Activated naive CD8-positive, alpha-beta T cell treated with anti-CD3 and anti-CD28 coated beads for 36 hours (primary cell): ENCODE measurements around the gene LIPT1. TPM values are rescaled to one million over a fixed set of nuclear protein-coding genes. Genes with fewer than 3 reads are reported as not detected.
"Not testable (repeated sequence)": the region's sequence is repeated elsewhere in the genome, so short reads cannot be mapped to it uniquely, and the experiment has no call there.

Experiments
- DNase-seq: peaks from one replicate; pipeline ENCODE4 v3.0.0; 2021
- H3K27ac Mint-ChIP-seq: one replicate; pipeline ENCODE4 v1.8.0; 2022; ENCODE audit warnings: mild to moderate bottlenecking, moderate library complexity, mixed read lengths
- H3K27me3 Mint-ChIP-seq: one replicate; pipeline ENCODE4 v1.8.0; 2022; ENCODE audit warnings: mild to moderate bottlenecking, mixed read lengths
- H3K36me3 Mint-ChIP-seq: one replicate; pipeline ENCODE4 v1.8.0; 2021; ENCODE audit warnings: mild to moderate bottlenecking, mixed read lengths
- H3K4me1 Mint-ChIP-seq: one replicate; pipeline ENCODE4 v1.8.0; 2021; ENCODE audit warnings: mixed read lengths
- H3K4me3 Mint-ChIP-seq: one replicate; pipeline ENCODE4 v1.8.0; 2022; ENCODE audit warnings: mild to moderate bottlenecking, moderate library complexity, mixed read lengths
- H3K9me3 Mint-ChIP-seq: one replicate; pipeline ENCODE4 v1.8.0; 2022; ENCODE audit warnings: mixed read lengths
- total RNA-seq, 2 experiments: library from RNA; stranded (reverse); gene quantifications; one replicate each; pipeline ENCODE4 v1.2.3, GENCODE V29; 2021

Gene LIPT1
- total RNA-seq: 1 to 10 TPM; 6.4 to 7.1 TPM

DNA sequence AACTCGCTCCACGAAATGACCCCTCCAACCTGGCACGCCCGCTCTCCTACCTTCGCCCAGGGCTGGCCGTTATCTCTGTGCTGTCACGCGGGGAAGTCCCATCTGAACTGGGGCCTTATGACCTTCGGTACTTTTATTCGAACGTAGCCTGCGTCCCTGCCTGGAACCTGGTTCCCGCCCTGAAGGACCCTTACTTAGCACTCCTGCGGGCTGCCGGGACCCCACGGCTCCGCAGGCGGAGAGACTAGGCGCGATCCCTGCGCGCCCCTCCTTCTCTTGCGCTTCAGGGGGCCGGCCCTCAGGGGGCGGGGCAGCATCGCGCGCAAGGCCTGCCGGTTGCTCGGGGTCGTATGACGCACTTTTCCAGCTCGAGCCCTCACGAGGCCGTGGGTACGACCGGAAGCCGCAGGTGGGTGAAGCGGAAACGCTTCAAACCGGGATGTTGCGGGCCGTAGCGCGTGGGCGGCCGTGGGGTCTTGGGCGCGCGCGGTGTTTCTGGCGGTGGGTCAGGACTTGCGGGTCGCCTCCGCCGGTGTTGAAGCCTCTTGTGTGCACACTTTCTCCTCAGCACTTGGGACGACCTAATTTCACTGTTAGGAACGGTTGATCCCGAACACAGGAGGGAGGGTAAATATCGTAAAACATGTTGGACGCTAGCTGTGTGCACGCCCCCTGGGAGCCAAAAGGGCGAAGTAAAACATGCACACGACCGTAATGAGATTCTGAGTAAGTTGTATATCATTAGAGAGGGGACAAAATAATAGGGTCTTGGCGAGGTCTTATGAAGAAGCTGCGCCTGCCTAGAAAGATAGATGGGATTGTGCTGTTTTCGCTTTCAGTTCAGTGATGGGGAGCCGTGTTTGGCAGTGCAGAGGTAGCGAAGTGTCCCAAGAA, at the start of gene LIPT1, which contains the start of gene TSGA10:
Gene LIPT1, plus strand, starts transcription at position 325 of the 894 bp plus-strand sequence. CDS start 6,991 bp downstream, outside the sequence.
Gene TSGA10, minus strand, starts transcription at position 300 of the 894 bp plus-strand sequence. CDS start 45,503 bp downstream, outside the sequence.
- H3K36me3 Mint-ChIP-seq: peaks cover 9% of the 10 kb centered on the region
- H3K27me3 Mint-ChIP-seq: no peaks in the 10 kb centered on the region
- peaks cover 17% of the 10 kb centered on the region for H3K4me1 Mint-ChIP-seq
- H3K27ac Mint-ChIP-seq: peak within 1 kb of the TSS; percentile 92
- no peak within 1 kb of the TSS for H3K4me3 Mint-ChIP-seq
- no peaks in the 10 kb centered on the region for H3K9me3 Mint-ChIP-seq
- DNase-seq: peak; percentile 94

DNA sequence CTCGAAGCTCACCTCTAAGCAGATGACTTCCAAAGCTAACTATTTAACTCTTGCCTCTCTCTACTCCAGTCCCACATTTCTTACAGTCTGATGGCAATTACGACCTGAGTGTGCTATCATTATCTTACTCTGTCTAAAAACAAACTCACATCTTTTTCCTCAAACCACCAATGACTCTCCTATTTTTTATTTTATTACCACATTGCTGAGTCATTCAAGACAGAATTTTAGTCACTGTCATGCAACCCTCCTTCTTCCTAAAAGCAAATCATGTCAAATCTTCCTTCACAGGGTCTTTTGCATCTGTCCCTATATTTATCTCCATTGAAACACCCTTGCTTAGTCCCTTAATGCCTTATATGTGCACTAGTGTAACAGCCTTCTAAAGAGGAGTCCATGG, 47.9 kb upstream of the LIPT1 start:
- Mint-ChIP-seq H3K4me1 (peaks cover 2% of the 10 kb centered on the region), H3K27me3 (no peaks in the 10 kb centered on the region), H3K36me3 (peaks cover 2% of the 10 kb centered on the region), H3K9me3 (no peaks in the 10 kb centered on the region), H3K4me3 (no peak overlapping the region), H3K27ac (no peak overlapping the region)
- DNase-seq: no peak

GRCh38 chr2:99111236-99111635, 43.5 kb upstream of the LIPT1 start:
- no peak for DNase-seq
- Mint-ChIP-seq H3K9me3 (no peaks in the 10 kb centered on the region), H3K4me3 (no peak overlapping the region), H3K27me3 (no peaks in the 10 kb centered on the region), H3K27ac (no peak overlapping the region), H3K4me1 (no peaks in the 10 kb centered on the region), H3K36me3 (peaks cover 2% of the 10 kb centered on the region)

DNA sequence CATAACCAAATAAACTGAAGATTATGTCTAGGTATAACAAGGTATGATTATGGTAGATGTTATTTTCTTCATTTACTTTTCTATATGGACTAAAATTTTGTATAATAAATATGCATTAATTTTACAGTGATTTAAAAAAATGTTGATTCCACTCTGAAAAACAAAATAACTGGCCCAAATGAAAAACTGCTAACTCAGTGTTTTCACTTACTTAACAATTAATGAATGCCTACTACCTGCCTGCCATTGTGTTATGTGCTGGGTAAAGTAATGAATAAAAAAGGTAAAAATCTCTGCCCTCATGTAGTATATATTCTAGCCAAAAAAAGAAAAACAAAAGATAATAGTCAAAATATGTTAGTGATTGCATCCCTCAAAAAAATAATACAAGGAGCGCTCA, 42.8 kb upstream of the LIPT1 start:
- Mint-ChIP-seq H3K4me3 (no peak overlapping the region), H3K4me1 (no peaks in the 10 kb centered on the region), H3K36me3 (peaks cover 2% of the 10 kb centered on the region), H3K9me3 (no peaks in the 10 kb centered on the region), H3K27ac (no peak overlapping the region), H3K27me3 (no peaks in the 10 kb centered on the region)
- no peak for DNase-seq

DNA sequence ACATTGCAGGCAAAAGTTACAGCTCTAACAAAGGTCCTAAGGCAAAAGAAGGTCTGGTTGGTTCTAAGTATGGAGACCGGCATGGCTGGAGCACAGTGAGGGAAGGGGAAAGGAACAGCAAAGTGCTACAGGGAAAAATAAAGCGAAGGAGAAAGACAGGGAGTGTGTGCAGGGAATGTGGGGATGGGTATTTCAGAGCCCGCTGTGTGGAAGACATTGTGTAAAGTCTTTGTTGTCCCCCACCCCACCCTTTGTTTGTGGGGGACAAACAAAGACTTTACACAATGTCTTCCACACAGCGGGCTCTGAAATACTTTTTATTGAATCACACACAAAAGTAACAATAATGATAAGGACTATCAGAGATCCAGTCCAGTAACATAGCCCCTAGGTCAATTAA, 42.1 kb upstream of the LIPT1 start:
- H3K9me3 Mint-ChIP-seq: no peaks in the 10 kb centered on the region
- no peak for DNase-seq
- H3K4me3 Mint-ChIP-seq: no peak overlapping the region
- no peak overlapping the region for H3K27ac Mint-ChIP-seq
- no peaks in the 10 kb centered on the region for H3K4me1 Mint-ChIP-seq
- peaks cover 2% of the 10 kb centered on the region for H3K36me3 Mint-ChIP-seq
- H3K27me3 Mint-ChIP-seq: no peaks in the 10 kb centered on the region

GRCh38 chr2:99127981-99128380, 26.8 kb upstream of the LIPT1 start:
- DNase-seq: no peak
- Mint-ChIP-seq H3K4me3 (no peak overlapping the region), H3K27ac (no peak overlapping the region), H3K4me1 (no peaks in the 10 kb centered on the region), H3K27me3 (no peaks in the 10 kb centered on the region), H3K36me3 (peaks cover 66% of the 10 kb centered on the region), H3K9me3 (peaks cover 62% of the 10 kb centered on the region)

DNA sequence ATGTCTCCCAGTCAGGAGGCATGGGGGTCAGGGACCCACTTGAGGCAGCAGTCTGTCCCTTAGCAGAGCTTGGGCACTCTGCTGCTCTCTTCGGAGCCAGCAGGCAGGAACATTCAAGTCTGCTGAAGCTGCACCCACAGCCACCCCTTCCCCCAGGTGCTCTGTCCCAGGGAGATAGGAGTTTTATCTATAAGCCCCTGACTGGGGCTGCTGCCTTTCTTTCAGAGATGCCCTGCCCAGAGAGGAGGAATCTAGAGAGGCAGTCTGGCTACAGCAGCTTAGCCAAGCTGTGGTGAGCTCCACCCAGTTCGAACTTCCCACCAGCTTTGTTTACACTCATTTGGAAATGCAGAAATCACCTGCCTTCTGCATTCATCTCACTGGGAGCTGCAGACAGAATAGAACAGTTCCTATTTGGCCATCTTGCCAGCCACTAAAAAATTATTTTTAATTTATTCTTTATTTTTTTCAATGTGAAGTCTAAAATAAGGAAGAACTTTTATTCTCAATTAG, 19.7 kb upstream of the LIPT1 start:
- H3K4me3 Mint-ChIP-seq, H3K27ac Mint-ChIP-seq, DNase-seq, H3K27me3 Mint-ChIP-seq, H3K4me1 Mint-ChIP-seq: not testable (repeated sequence)
- H3K9me3 Mint-ChIP-seq: peaks cover 50% of the 10 kb centered on the region
- peaks cover 53% of the 10 kb centered on the region for H3K36me3 Mint-ChIP-seq

GRCh38 chr2:99139003-99139402, 15.8 kb upstream of the LIPT1 start:
- Mint-ChIP-seq H3K27me3 (no peaks in the 10 kb centered on the region), H3K27ac (no peak overlapping the region), H3K4me1 (peaks cover 14% of the 10 kb centered on the region), H3K9me3 (peaks cover 20% of the 10 kb centered on the region), H3K4me3 (no peak overlapping the region), H3K36me3 (peaks cover 36% of the 10 kb centered on the region)
- DNase-seq: no peak

- no peak for DNase-seq
- H3K36me3 Mint-ChIP-seq: peaks cover 26% of the 10 kb centered on the region
- H3K9me3 Mint-ChIP-seq: peaks cover 16% of the 10 kb centered on the region
- peak overlapping the region; percentile 88 for H3K27ac Mint-ChIP-seq
- H3K4me1 Mint-ChIP-seq: peaks cover 14% of the 10 kb centered on the region
- peak overlapping the region; percentile 93 for H3K4me3 Mint-ChIP-seq
- no peaks in the 10 kb centered on the region for H3K27me3 Mint-ChIP-seq
These were observed 14.5 kb upstream of the LIPT1 start for GRCh38 chr2:99140056-99140859.

DNA sequence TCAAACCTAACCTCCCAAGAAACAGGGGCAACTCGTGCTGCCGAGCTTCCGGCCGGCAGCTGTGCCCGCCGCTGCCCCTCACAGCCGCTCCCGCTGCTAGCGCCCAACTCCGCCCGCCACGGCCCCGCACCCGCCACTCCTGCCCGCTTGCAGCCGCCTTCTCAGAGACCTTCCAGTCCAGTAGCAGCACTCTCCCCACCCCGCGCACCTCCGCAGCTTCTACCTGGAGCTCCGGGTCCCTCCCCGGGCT, 14.0 kb upstream of the LIPT1 start:
- Mint-ChIP-seq H3K4me1 (peaks cover 14% of the 10 kb centered on the region), H3K4me3 (peak overlapping the region; percentile 93), H3K27me3 (no peaks in the 10 kb centered on the region), H3K9me3 (peaks cover 16% of the 10 kb centered on the region), H3K36me3 (peaks cover 22% of the 10 kb centered on the region), H3K27ac (peak overlapping the region; percentile 88)
- DNase-seq: no peak

DNA sequence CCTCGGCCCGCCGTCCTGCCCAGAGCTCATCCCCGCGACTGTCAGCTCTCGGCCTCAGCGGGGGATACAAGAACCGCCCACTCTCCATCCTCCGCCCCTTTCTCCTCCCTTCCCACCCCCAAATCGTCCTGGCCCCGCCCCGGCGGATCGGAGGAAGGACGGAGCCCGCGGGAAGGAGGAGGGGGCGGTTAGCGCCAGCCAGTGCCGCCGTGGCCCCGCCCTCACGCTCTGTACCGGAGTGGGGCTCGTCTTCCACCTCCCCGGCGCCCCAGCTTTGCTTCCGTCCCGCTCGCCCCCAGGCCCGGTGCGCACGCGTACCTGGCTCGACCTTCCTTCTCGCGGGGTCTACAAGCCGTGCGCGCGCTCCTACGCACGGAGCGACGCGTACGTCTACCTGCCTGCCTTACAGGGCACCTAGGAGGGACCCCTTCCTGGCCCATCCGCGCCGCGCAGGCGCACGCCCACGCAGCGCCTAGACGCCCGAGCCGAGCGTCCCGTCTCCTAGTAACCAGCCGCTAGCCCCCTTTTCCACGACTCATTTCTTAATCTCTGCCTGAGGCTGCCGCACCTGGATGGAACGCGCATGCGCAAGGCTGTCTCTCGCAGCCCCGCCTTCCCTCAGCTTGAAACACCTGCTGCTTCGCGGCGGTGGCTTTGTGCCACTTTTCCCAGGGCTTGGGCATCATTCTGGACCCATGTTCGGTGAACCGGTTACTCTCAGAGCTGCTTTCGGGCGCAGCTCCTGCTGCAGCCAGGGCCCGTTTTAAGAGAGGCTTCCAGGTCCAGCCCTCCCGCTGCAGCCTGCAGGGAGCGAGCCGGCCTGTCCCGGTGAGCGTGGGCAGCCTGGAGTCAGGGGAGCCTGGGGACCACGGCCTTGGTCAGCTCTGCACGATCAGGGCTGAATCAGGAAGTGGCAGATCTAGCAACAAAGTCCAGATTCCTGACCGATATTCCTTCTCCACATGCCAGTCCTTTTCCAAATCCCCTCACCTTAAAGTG, 13.4 kb upstream of the LIPT1 start, which contains the start of gene C2orf15:
Gene C2orf15, plus strand, starts transcription at position 598 of the 999 bp plus-strand sequence. CDS start 8,852 bp downstream, outside the sequence.
- Mint-ChIP-seq H3K36me3 (peaks cover 17% of the 10 kb centered on the region), H3K27ac (peak within 1 kb of the TSS; percentile 88), H3K27me3 (no peaks in the 10 kb centered on the region), H3K4me1 (peaks cover 14% of the 10 kb centered on the region), H3K9me3 (peaks cover 16% of the 10 kb centered on the region), H3K4me3 (peak within 1 kb of the TSS; percentile 93)
- DNase-seq: peak; percentile 99

GRCh38 chr2:99150706-99151105, 4.1 kb upstream of the LIPT1 start:
- Mint-ChIP-seq H3K27me3 (no peaks in the 10 kb centered on the region), H3K9me3 (no peaks in the 10 kb centered on the region), H3K4me1 (peaks cover 6% of the 10 kb centered on the region), H3K36me3 (peaks cover 3% of the 10 kb centered on the region), H3K4me3 (no peak overlapping the region), H3K27ac (no peak overlapping the region)
- DNase-seq: no peak

- Mint-ChIP-seq H3K4me3 (no peak overlapping the region), H3K9me3 (no peaks in the 10 kb centered on the region)
These were observed 2.4 kb upstream of the LIPT1 start for GRCh38 chr2:99152199-99152895.

More at GRCh38 chr2:99152199-99152895, 2.4 kb upstream of the LIPT1 start:
- H3K36me3 Mint-ChIP-seq: peaks cover 3% of the 10 kb centered on the region
- no peak for DNase-seq
- H3K4me1 Mint-ChIP-seq: peaks cover 17% of the 10 kb centered on the region
- no peak overlapping the region for H3K27ac Mint-ChIP-seq
- no peaks in the 10 kb centered on the region for H3K27me3 Mint-ChIP-seq
